ENCODE measurements around the gene OR4D2. TPM values are rescaled to one million over a fixed set of nuclear protein-coding genes. Genes with fewer than 3 reads are reported as not detected.

OR4D2 gene
- total and polyA plus RNA-seq, 2 of the 8 experiments (the other 6 are each of a cell fraction or from before 2014, with no cell fraction given), result not detected

- Histone ChIP-seq H3K4me2 (ENCODE audit: insufficient read depth in 1 of 2, low read depth in 2 of 2, low read length in 2 of 2) (no peak overlapping the region), H3K4ac (replicated peaks; ENCODE audit: insufficient read length, low read depth, low read length) (no peak overlapping the region)
Observed at GRCh38 chr17:58196610-58197009, 29.8 kb downstream of the OR4D2 start.

More at GRCh38 chr17:58196610-58197009, 29.8 kb downstream of the OR4D2 start:
- Histone ChIP-seq H2AK5ac (ENCODE audit: low read depth, low read length) (no peak overlapping the region), H3K4me3 (ENCODE audit: extremely low read depth in 1 of 4, insufficient read depth in 2 of 4, low read depth in 3 of 4, low read length in 4 of 4) (no peak overlapping the region), H2AFZ (ENCODE audit: low read length) (no peak overlapping the region), H4K91ac (replicated peaks; ENCODE audit: insufficient read length, low read length) (no peak overlapping the region), H2BK12ac (ENCODE audit: low read depth, low read length) (no peak overlapping the region), H3K27ac (ENCODE audit: low read depth, low read length) (no peak overlapping the region), H3K56ac (replicated peaks; ENCODE audit: insufficient read length, low read depth, low read length) (no peak overlapping the region), H3K79me2 (ENCODE audit: control insufficient read depth in 1 of 2, insufficient read depth in 2 of 2, low read length in 2 of 2) (no peaks in the 10 kb centered on the region), H4K5ac (ENCODE audit: insufficient read length, low read depth, low read length) (no peak overlapping the region), H3K36me3 (ENCODE audit: control insufficient read depth in 2 of 4, insufficient read depth in 4 of 4, low read length in 3 of 4) (no peaks in the 10 kb centered on the region), H3K18ac (ENCODE audit: extremely low read depth, low read length) (no peak overlapping the region), H2BK5ac (ENCODE audit: low read depth, low read length) (no peak overlapping the region), H3K9ac (replicated peaks in 1 of 4; ENCODE audit: extremely low read depth in 1 of 4, low read depth in 3 of 4, low read length in 3 of 4) (no peak overlapping the region), H2BK120ac (replicated peaks; ENCODE audit: low read depth, low read length) (no peak overlapping the region), H4K8ac (ENCODE audit: extremely low read depth, insufficient read depth, low read length) (no peak overlapping the region), H3K79me1 (ENCODE audit: low read depth, low read length) (no peaks in the 10 kb centered on the region), H3K23ac (ENCODE audit: insufficient read length) (no peak overlapping the region), H4K20me1 (replicated peaks in 1 of 2; ENCODE audit: control insufficient read depth in 1 of 2, insufficient read depth in 2 of 2, low read length in 2 of 2) (no peaks in the 10 kb centered on the region), H3K9me3 (ENCODE audit: insufficient read depth in 2 of 2, low read depth in 1 of 2, low read length in 1 of 2) (no peaks in the 10 kb centered on the region), H2BK20ac (ENCODE audit: low read length) (no peak overlapping the region), H3K14ac (ENCODE audit: insufficient read length) (no peak overlapping the region), H3K27me3 (replicated peaks in 1 of 4; ENCODE audit: control insufficient read depth in 3 of 4, extremely low read depth in 1 of 4, insufficient read depth in 3 of 4, low read length in 3 of 4) (no peaks in the 10 kb centered on the region), H3K23me2 (ENCODE audit: low read depth, low read length) (no peaks in the 10 kb centered on the region), H2BK15ac (ENCODE audit: low read length) (no peak overlapping the region), H3K4me1 (replicated peaks in 1 of 4; ENCODE audit: control insufficient read depth in 3 of 4, insufficient read depth in 4 of 4, low read length in 3 of 4) (no peaks in the 10 kb centered on the region)
- ChIA-PET POLR2A (ENCODE audit: partially characterized antibody) (no interaction called here), CTCF (ENCODE audit: partially characterized antibody) (interaction anchor here (0.6 to 7.6 kb wide), 4 partner anchors 18 to 384 kb away, joined by 3 to 127 read pairs (median 3); partner anchors contain the start of gene MKS1)
- 95% methylated on average over 7 of the region's 7 CpGs; no CpG with 5 or more reads in 1 of the 2 experiments for WGBS, 2 experiments (ENCODE audit: extremely low coverage in 1 of 2, insufficient coverage in 1 of 2, insufficient read length in 1 of 2, insufficient replicate concordance in 2 of 2, low coverage in 1 of 2, low lambda C conversion rate in 2 of 2, missing lambda C conversion rate in 1 of 2)
- FAIRE-seq (no peak), DNase-seq (ENCODE audit: low read depth in 1 of 2, low spot score in 2 of 2) (no peak)
- no peak for TF ChIP-seq CBX8 (IDR thresholded peaks at IDR 0.05; ENCODE audit: borderline replicate concordance, low read depth, low read length)
- no peak for TF ChIP-seq E2F6 (IDR thresholded peaks at IDR 0.05)
- no peak for TF ChIP-seq JUND (IDR thresholded peaks at IDR 0.05; ENCODE audit: low read length)
- TF ChIP-seq ATF3 (IDR thresholded peaks at IDR 0.05; ENCODE audit: insufficient read depth, low read depth, low read length), result no peak
- TF ChIP-seq TCF12 (IDR thresholded peaks at IDR 0.05; ENCODE audit: low read depth, low read length), result no peak
- TF ChIP-seq EZH2 (IDR thresholded peaks at IDR 0.05; ENCODE audit: low read depth, low read length, severe bottlenecking), result no peak
- TF ChIP-seq POLR2AphosphoS5 (IDR thresholded peaks at IDR 0.05; ENCODE audit: low read depth, low read length), result no peak
- no peak for TF ChIP-seq RFX5 (IDR thresholded peaks at IDR 0.05; ENCODE audit: borderline replicate concordance, low read depth, low read length)
